BJ (cell line): ENCODE results near the gene TRIM66. TPM values are rescaled to one million over a fixed set of nuclear protein-coding genes. Genes with fewer than 3 reads are reported as not detected.

Experiments
- CTCF ChIA-PET: fragments of 350-600 bp; formaldehyde crosslinking; extraction: SDS; loops from one replicate; lab custom pipeline; 2021; ENCODE audit warnings: antibody characterized with exemption, inconsistent platforms; lab: Yijun Ruan, JAX
- POLR2A ChIA-PET: fragments of 300-600 bp; sonication (Branson Sonifier 250); formaldehyde crosslinking; extraction: SDS; loops from one replicate; lab custom pipeline; 2021; ENCODE audit warnings: antibody characterized with exemption; lab: Charles Lee
- DNase-seq: peaks from one replicate; pipeline ENCODE4 v3.0.0-alpha.2; 2011; ENCODE audit warnings: low read depth
- H3K27me3 ChIP-seq: 2 replicates; pipeline ENCODE4 v1.6.0; 2011; ENCODE audit warnings: low read length; ENCODE audit not compliant: control insufficient read depth, insufficient read depth
- H3K36me3 ChIP-seq: 2 replicates; pipeline ENCODE4 v1.5.1; 2011; ENCODE audit warnings: low read length; ENCODE audit not compliant: control insufficient read depth, insufficient read depth
- H3K4me3 ChIP-seq: 2 replicates; pipeline ENCODE4 v1.5.1; 2011; ENCODE audit warnings: low read depth, mild to moderate bottlenecking, control low read depth, low read length
- CTCF ChIP-seq: IDR thresholded peaks from 2 replicates; pipeline ENCODE4 v1.5.1; 2011; ENCODE audit warnings: low read depth, mild to moderate bottlenecking, control low read depth, inconsistent platforms, low read length, moderate library complexity; ENCODE audit not compliant: insufficient read depth
- polyA plus RNA-seq: library from polyadenylated mRNA; depleted of rRNA; stranded (reverse); fragments of >200 nt; gene quantifications from 2 replicates; pipeline ENCODE4 v1.2.3, GENCODE V29; 2011

The TRIM66 gene
- polyA plus RNA-seq, 1 experiment: 5.6 TPM

- Histone ChIP-seq H3K36me3 (peaks cover 23% of the 10 kb centered on the region), H3K27me3 (no peaks in the 10 kb centered on the region), H3K4me3 (no peak overlapping the region)
- ChIA-PET POLR2A (no interaction called here), CTCF (interaction anchor here (1.3 to 1.9 kb wide), 2 partner anchors 10 to 20 kb away, joined by 3 to 5 read pairs; no protein-coding TSS in a partner anchor)
- no peak for TF ChIP-seq CTCF
- DNase-seq: no peak
Observed at GRCh38 chr11:8729837-8730696, 47.6 kb upstream of the TRIM66 start.

DNA sequence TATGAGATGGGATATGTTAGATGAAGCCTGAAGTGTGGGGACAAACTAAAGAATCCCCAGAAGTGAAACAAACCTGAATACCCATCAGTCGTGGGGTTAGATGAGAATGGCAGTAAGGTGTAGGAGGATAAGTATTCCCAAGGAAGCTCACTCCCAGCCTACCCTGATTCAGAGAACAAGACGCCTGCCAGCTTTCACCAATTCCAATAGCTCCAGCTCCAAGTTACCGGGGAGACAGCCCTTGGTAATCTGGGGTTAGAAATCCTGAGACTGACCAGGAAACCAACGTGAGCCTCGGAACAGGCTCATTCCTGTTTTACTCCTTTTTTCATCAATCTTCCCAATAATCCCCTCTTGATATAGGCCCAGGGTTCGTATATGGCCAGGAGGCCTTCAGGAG lies 46.6 kb upstream of the TRIM66 start:
- Histone ChIP-seq H3K27me3 (no peaks in the 10 kb centered on the region), H3K4me3 (no peak overlapping the region), H3K36me3 (peaks cover 26% of the 10 kb centered on the region)
- ChIA-PET CTCF (interaction anchor here (1.9 kb wide), 1 partner anchor 9 kb away, joined by 5 read pairs; no protein-coding TSS in a partner anchor), POLR2A (no interaction called here)
- TF ChIP-seq CTCF: no peak
- no peak for DNase-seq

- ChIA-PET CTCF (interaction anchor here (1.9 kb wide), 1 partner anchor 8 kb away, joined by 5 read pairs; no protein-coding TSS in a partner anchor), POLR2A (no interaction called here)
- no peak for DNase-seq
Observed at GRCh38 chr11:8728563-8728962, 46.1 kb upstream of the TRIM66 start.

GRCh38 chr11:8726395-8726794 lies 43.9 kb upstream of the TRIM66 start:
- Histone ChIP-seq H3K27me3 (no peaks in the 10 kb centered on the region), H3K36me3 (peaks cover 31% of the 10 kb centered on the region), H3K4me3 (no peak overlapping the region)
- ChIA-PET POLR2A (no interaction called here), CTCF (no interaction called here)
- no peak for DNase-seq
- TF ChIP-seq CTCF: no peak

More at GRCh38 chr11:8728563-8728962, 46.1 kb upstream of the TRIM66 start:
- peaks cover 28% of the 10 kb centered on the region for H3K36me3 ChIP-seq
- TF ChIP-seq CTCF: no peak
- H3K27me3 ChIP-seq: no peaks in the 10 kb centered on the region
- H3K4me3 ChIP-seq: no peak overlapping the region

- CTCF ChIA-PET: no interaction called here
- TF ChIP-seq CTCF: no peak
Observed at GRCh38 chr11:8724682-8725081, 42.2 kb upstream of the TRIM66 start.

More at GRCh38 chr11:8724682-8725081, 42.2 kb upstream of the TRIM66 start:
- Histone ChIP-seq H3K36me3 (peaks cover 17% of the 10 kb centered on the region), H3K27me3 (no peaks in the 10 kb centered on the region), H3K4me3 (no peak overlapping the region)
- DNase-seq: no peak
- POLR2A ChIA-PET: no interaction called here
